A673 (cell line): Measurements from ENCODE around the gene LMO1.

Source experiments
- CTCF ChIP-seq: fragments of 300-800, 200-600 bp; sonication (generic); conservative IDR thresholded peaks from 2 replicates; pipeline ENCODE4 v1.5.1; 2017; ENCODE audit warnings: low read depth, mild to moderate bottlenecking, antibody characterized with exemption, low read length, moderate library complexity, mixed read lengths
- EZH2 ChIP-seq: fragments of 200-600 bp; sonication (generic); IDR thresholded peaks from 2 replicates; pipeline ENCODE4 v1.6.1; 2017; ENCODE audit warnings: borderline replicate concordance, low read depth, mild to moderate bottlenecking, mixed read lengths, antibody characterized with exemption, low read length; ENCODE audit not compliant: poor library complexity, severe bottlenecking

- TF ChIP-seq CTCF: no peak
- TF ChIP-seq EZH2: no peak
These were observed 2.4 kb downstream of the LMO1 start for GRCh38 chr11:8261291-8261690.
